Measurements from ENCODE around the gene CLDN14. TPM values are rescaled to one million over a fixed set of nuclear protein-coding genes. Genes with fewer than 3 reads are reported as not detected.
A peak's percentile ranks its signal among the peaks of the same experiment; 100 is the strongest.

The CLDN14 gene
- total and polyA plus RNA-seq, 2 experiments from 2014 or later = 0.53 to 2.2 TPM

GRCh38 chr21:36420571-36421339 is 59.2 kb downstream of the CLDN14 start:
- no peaks in the 10 kb centered on the region for H3K36me3 ChIP-seq (replicated peaks; ENCODE audit: insufficient read depth, low read depth)
- H3K9me2 ChIP-seq (replicated peaks; ENCODE audit: insufficient read depth) = no peaks in the 10 kb centered on the region
- no peak overlapping the region for H2AFZ ChIP-seq
- no peak overlapping the region for H3K27ac ChIP-seq
- H3K4me3 ChIP-seq = no peak overlapping the region
- H3K79me2 ChIP-seq = no peaks in the 10 kb centered on the region
- peaks cover 4% of the 10 kb centered on the region for H3K4me1 ChIP-seq (ENCODE audit: insufficient read depth)
- no peaks in the 10 kb centered on the region for H4K20me1 ChIP-seq (ENCODE audit: insufficient read depth, poor library complexity, severe bottlenecking)
- no peaks in the 10 kb centered on the region for H3K27me3 ChIP-seq
- H3K4me2 ChIP-seq = no peak overlapping the region
- no peak for TF ChIP-seq CTCF (IDR thresholded peaks at IDR 0.05; ENCODE audit: poor library complexity)
- TF ChIP-seq EZH2 (IDR thresholded peaks at IDR 0.05; ENCODE audit: borderline replicate concordance) = no peak
- WGBS (ENCODE audit: low lambda C conversion rate, missing lambda C conversion rate) = 96% methylated on average over 18 of the region's 18 CpGs
- H3K9me3 ChIP-seq (ENCODE audit: low read depth) = no peaks in the 10 kb centered on the region
- no peak for DNase-seq (ENCODE audit: low spot score)

GRCh38 chr21:36419996-36420395 is 59.9 kb downstream of the CLDN14 start:
- H2AFZ ChIP-seq = no peak overlapping the region

GRCh38 chr21:36419241-36419640 is 60.7 kb downstream of the CLDN14 start:
- Histone ChIP-seq H3K4me3 (no peak overlapping the region), H2AFZ (no peak overlapping the region), H3K4me1 (ENCODE audit: insufficient read depth) (peaks cover 4% of the 10 kb centered on the region), H3K36me3 (replicated peaks; ENCODE audit: insufficient read depth, low read depth) (no peaks in the 10 kb centered on the region), H3K27ac (no peak overlapping the region), H3K79me2 (no peaks in the 10 kb centered on the region), H3K4me2 (no peak overlapping the region), H3K9me2 (replicated peaks; ENCODE audit: insufficient read depth) (no peaks in the 10 kb centered on the region), H4K20me1 (ENCODE audit: insufficient read depth, poor library complexity, severe bottlenecking) (no peaks in the 10 kb centered on the region), H3K9me3 (ENCODE audit: low read depth) (no peaks in the 10 kb centered on the region), H3K27me3 (no peaks in the 10 kb centered on the region)
- DNase-seq (ENCODE audit: low spot score) = no peak
- 90% methylated on average over 14 of the region's 14 CpGs for WGBS (ENCODE audit: low lambda C conversion rate, missing lambda C conversion rate)
- no peak for TF ChIP-seq CTCF (IDR thresholded peaks at IDR 0.05; ENCODE audit: poor library complexity)

More at GRCh38 chr21:36419996-36420395, 59.9 kb downstream of the CLDN14 start:
- Histone ChIP-seq H3K4me3 (no peak overlapping the region), H3K9me3 (ENCODE audit: low read depth) (no peaks in the 10 kb centered on the region), H3K27me3 (no peaks in the 10 kb centered on the region), H3K27ac (no peak overlapping the region), H3K4me2 (peak overlapping the region; percentile 54), H4K20me1 (ENCODE audit: insufficient read depth, poor library complexity, severe bottlenecking) (no peaks in the 10 kb centered on the region), H3K9me2 (replicated peaks; ENCODE audit: insufficient read depth) (no peaks in the 10 kb centered on the region), H3K4me1 (ENCODE audit: insufficient read depth) (peaks cover 4% of the 10 kb centered on the region), H3K79me2 (no peaks in the 10 kb centered on the region), H3K36me3 (replicated peaks; ENCODE audit: insufficient read depth, low read depth) (no peaks in the 10 kb centered on the region)
- 18% methylated on average over 8 of the region's 8 CpGs for WGBS (ENCODE audit: low lambda C conversion rate, missing lambda C conversion rate)
- DNase-seq (ENCODE audit: low spot score) = peak; percentile 92
- TF ChIP-seq EZH2phosphoT487 (IDR thresholded peaks at IDR 0.05; ENCODE audit: low read depth, severe bottlenecking, unreplicated experiment) (no peak), CTCF (IDR thresholded peaks at IDR 0.05; ENCODE audit: poor library complexity) (peak; percentile 87)
